A673 (cell line): ENCODE data around the gene GABRG2.

Experiments used
- EZH2 ChIP-seq: fragments of 200-600 bp; sonication (generic); IDR thresholded peaks from 2 replicates; pipeline ENCODE4 v1.6.1; 2017; ENCODE audit warnings: borderline replicate concordance, low read depth, mild to moderate bottlenecking, mixed read lengths, antibody characterized with exemption, low read length; ENCODE audit not compliant: poor library complexity, severe bottlenecking
- TF ChIP-seq, protein P1 (sequence below): fragments of 300-800, 200-600 bp; sonication (generic); conservative IDR thresholded peaks from 2 replicates; pipeline ENCODE4 v1.5.1; 2017; ENCODE audit warnings: low read depth, mild to moderate bottlenecking, antibody characterized with exemption, low read length, moderate library complexity, mixed read lengths

DNA sequence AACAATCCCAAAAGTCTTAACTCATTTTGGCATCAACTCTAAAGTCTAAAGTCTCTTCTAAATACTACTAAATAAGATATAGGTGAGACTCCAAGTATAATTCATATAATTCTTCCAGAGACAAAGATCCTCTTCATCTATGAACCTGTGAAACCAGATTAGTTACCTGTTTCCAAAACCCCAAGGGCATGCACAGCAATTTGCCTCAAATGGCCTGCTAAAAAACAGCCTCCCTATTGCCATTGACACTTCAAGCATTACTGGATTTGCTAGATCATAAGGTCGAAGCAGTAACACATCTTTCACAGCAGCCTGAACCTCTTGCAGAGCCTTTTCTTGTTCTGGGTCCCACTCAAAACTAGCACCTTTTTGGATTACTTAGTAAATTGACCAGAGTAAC is 20.3 kb upstream of the GABRG2 start:
- TF ChIP-seq, protein P1, sequence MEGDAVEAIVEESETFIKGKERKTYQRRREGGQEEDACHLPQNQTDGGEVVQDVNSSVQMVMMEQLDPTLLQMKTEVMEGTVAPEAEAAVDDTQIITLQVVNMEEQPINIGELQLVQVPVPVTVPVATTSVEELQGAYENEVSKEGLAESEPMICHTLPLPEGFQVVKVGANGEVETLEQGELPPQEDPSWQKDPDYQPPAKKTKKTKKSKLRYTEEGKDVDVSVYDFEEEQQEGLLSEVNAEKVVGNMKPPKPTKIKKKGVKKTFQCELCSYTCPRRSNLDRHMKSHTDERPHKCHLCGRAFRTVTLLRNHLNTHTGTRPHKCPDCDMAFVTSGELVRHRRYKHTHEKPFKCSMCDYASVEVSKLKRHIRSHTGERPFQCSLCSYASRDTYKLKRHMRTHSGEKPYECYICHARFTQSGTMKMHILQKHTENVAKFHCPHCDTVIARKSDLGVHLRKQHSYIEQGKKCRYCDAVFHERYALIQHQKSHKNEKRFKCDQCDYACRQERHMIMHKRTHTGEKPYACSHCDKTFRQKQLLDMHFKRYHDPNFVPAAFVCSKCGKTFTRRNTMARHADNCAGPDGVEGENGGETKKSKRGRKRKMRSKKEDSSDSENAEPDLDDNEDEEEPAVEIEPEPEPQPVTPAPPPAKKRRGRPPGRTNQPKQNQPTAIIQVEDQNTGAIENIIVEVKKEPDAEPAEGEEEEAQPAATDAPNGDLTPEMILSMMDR, result no peak
- no peak for TF ChIP-seq EZH2
